Memory B cell (primary cell): ENCODE data around the gene WDTC1.
"Not testable (repeated sequence)": the region's sequence is repeated elsewhere in the genome, so short reads cannot be mapped to it uniquely, and the experiment has no call there.

Experiments used
- ATAC-seq: fragments of 150-1000 bp; cut with Tn5 transposase; 2 replicates; pipeline ENCODE4 v1.10.0; 2021; ENCODE audit warnings: low read depth, mild to moderate bottlenecking, moderate library complexity
- DNase-seq, 2 donors: peaks; one replicate each; pipeline ENCODE4 v3.0.0; 2022; ENCODE audit warnings: low spot score in 2 of 2
- H3K27ac Mint-ChIP-seq: one replicate; pipeline ENCODE4 v1.8.0; 2022; ENCODE audit warnings: mild to moderate bottlenecking, moderate library complexity, mixed read lengths
- H3K27me3 Mint-ChIP-seq: one replicate; pipeline ENCODE4 v1.8.0; 2022; ENCODE audit warnings: mixed read lengths
- H3K36me3 Mint-ChIP-seq: one replicate; pipeline ENCODE4 v1.8.0; 2022; ENCODE audit warnings: mild to moderate bottlenecking, mixed read lengths
- H3K4me1 Mint-ChIP-seq: one replicate; pipeline ENCODE4 v1.8.0; 2022; ENCODE audit warnings: mixed read lengths
- H3K4me3 Mint-ChIP-seq: one replicate; pipeline ENCODE4 v1.8.0; 2022; ENCODE audit warnings: mild to moderate bottlenecking, moderate library complexity, mixed read lengths
- H3K9me3 Mint-ChIP-seq: one replicate; pipeline ENCODE4 v1.8.0; 2022; ENCODE audit warnings: mixed read lengths

The WDTC1 gene

GRCh38 chr1:27225621-27226020 is 8.8 kb upstream of the WDTC1 start:
- ATAC-seq (no peak), DNase-seq (no peak)
- Mint-ChIP-seq H3K9me3 (no peaks in the 10 kb centered on the region), H3K27ac (no peak overlapping the region), H3K4me1 (no peaks in the 10 kb centered on the region), H3K27me3 (no peaks in the 10 kb centered on the region), H3K4me3 (no peak overlapping the region), H3K36me3 (no peaks in the 10 kb centered on the region)

- Mint-ChIP-seq H3K27me3 (no peaks in the 10 kb centered on the region), H3K27ac (no peak overlapping the region), H3K9me3 (no peaks in the 10 kb centered on the region), H3K36me3 (no peaks in the 10 kb centered on the region), H3K4me1 (no peaks in the 10 kb centered on the region), H3K4me3 (no peak overlapping the region)
- ATAC-seq (no peak), DNase-seq (no peak)
Observed at GRCh38 chr1:27227765-27228164, 6.7 kb upstream of the WDTC1 start.

DNA sequence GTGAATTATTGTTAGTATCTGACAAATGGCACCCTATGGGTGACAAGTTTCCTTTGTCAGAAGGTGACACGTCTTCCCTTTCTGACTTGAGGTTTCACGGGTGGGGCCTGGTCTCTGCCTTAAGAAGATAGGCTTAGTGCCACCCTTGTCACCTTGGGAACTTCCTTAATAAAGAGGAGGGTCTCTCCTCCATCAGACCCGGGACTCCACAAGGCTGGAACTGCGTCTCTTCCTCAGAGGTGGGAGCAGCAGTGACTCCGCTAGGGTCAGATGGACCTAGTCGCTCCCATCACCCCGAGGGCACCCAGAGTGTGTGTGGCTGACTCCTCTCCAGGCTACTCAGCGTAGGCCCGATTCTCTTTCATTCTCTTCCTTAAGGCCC is 774 bp upstream of the WDTC1 start:
- peak in 1 of 2 donors; percentile 14 for DNase-seq
- Mint-ChIP-seq H3K27me3 (no peaks in the 10 kb centered on the region), H3K9me3 (no peaks in the 10 kb centered on the region), H3K4me3 (peak overlapping the region; percentile 98), H3K4me1 (peaks cover 24% of the 10 kb centered on the region), H3K36me3 (no peaks in the 10 kb centered on the region), H3K27ac (peak overlapping the region; percentile 94)
- ATAC-seq: no peak

- Mint-ChIP-seq H3K27ac (peak overlapping the region; percentile 94), H3K4me3 (peak overlapping the region; percentile 99), H3K36me3 (no peaks in the 10 kb centered on the region), H3K27me3 (no peaks in the 10 kb centered on the region), H3K4me1 (peaks cover 24% of the 10 kb centered on the region), H3K9me3 (no peaks in the 10 kb centered on the region)
- DNase-seq: no peak
- no peak for ATAC-seq
Observed at GRCh38 chr1:27235827-27236226, 1.4 kb downstream of the WDTC1 start.

DNA sequence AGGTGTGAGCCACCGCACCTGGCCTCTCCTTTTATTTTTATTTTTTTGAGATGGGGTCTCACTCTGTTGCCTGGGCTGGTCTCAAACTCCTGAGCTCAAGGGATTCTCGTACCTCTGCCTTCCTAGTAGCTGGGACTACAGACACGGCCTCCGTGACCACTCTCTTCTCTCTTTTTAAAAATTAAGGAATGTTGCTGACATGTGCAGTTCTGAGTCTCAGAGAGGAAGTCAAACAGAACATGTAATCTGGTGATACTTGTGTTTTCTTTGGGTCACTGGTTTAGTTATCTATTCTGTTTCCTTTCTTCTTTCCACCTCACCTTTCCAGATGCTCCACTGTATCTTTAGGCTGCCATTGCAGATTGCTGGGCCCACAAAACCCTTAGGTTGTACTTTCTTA is 2.7 kb downstream of the WDTC1 start:
- no peak overlapping the region for H3K27ac Mint-ChIP-seq
- no peak overlapping the region for H3K4me3 Mint-ChIP-seq
- DNase-seq: no peak
- H3K27me3 Mint-ChIP-seq: no peaks in the 10 kb centered on the region
- ATAC-seq: no peak
- peaks cover 27% of the 10 kb centered on the region for H3K4me1 Mint-ChIP-seq
- no peaks in the 10 kb centered on the region for H3K36me3 Mint-ChIP-seq
- no peaks in the 10 kb centered on the region for H3K9me3 Mint-ChIP-seq

DNA sequence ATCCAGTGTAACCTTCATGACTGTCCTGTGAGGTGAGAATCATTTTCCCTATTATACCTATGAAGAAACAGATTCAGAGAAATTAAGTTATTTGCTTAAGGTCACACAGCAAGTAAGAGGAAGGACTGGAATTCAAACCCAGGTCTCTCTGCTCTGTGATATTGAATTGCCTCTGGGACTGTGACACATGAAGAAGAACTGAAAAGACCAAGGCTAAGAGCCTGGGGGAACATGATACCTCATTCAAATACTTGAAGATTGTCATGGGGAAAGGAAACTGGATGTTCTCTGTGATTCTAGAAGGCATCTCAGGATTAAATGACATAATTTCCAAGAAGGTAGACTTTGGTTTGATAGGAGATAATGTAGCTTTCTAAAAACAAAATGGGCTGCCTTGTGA is 3.6 kb downstream of the WDTC1 start:
- peaks cover 27% of the 10 kb centered on the region for H3K4me1 Mint-ChIP-seq
- no peaks in the 10 kb centered on the region for H3K27me3 Mint-ChIP-seq
- DNase-seq (no peak), ATAC-seq (no peak)
- no peaks in the 10 kb centered on the region for H3K36me3 Mint-ChIP-seq
- no peak overlapping the region for H3K4me3 Mint-ChIP-seq
- H3K27ac Mint-ChIP-seq: no peak overlapping the region
- H3K9me3 Mint-ChIP-seq: no peaks in the 10 kb centered on the region

- no peak overlapping the region for H3K4me3 Mint-ChIP-seq
- H3K9me3 Mint-ChIP-seq: no peaks in the 10 kb centered on the region
- H3K27me3 Mint-ChIP-seq: no peaks in the 10 kb centered on the region
- peaks cover 10% of the 10 kb centered on the region for H3K36me3 Mint-ChIP-seq
- H3K27ac Mint-ChIP-seq: no peak overlapping the region
- peaks cover 17% of the 10 kb centered on the region for H3K4me1 Mint-ChIP-seq
- no peak for ATAC-seq
- no peak for DNase-seq
Observed at GRCh38 chr1:27241677-27242076, 7.2 kb downstream of the WDTC1 start.

GRCh38 chr1:27243665-27244064 is 9.2 kb downstream of the WDTC1 start:
- DNase-seq, H3K9me3 Mint-ChIP-seq, H3K27me3 Mint-ChIP-seq, H3K27ac Mint-ChIP-seq, ATAC-seq, H3K4me3 Mint-ChIP-seq: not testable (repeated sequence)
- H3K4me1 Mint-ChIP-seq: peaks cover 11% of the 10 kb centered on the region
- peaks cover 13% of the 10 kb centered on the region for H3K36me3 Mint-ChIP-seq

DNA sequence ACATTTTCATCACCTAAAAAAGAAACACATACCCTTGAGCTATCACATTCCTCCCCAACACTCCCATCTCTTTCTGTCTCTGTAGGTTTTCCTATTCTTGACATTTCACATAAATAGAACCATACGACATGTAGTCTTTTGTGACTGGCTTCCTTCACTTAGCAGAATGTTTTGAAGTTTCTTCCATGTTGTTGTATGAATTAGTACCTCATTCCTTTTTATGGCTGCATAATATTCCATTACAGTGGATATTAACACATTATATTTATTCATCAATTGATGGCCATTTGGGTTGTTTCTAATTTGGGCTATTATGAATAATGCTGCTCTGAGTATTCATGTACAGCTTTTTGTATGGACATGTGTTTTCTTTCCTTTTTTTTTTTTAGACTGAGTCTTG is 11.8 kb downstream of the WDTC1 start:
- Mint-ChIP-seq H3K9me3 (no peaks in the 10 kb centered on the region), H3K27me3 (no peaks in the 10 kb centered on the region), H3K4me3 (no peak overlapping the region), H3K4me1 (peaks cover 17% of the 10 kb centered on the region), H3K36me3 (peaks cover 13% of the 10 kb centered on the region), H3K27ac (no peak overlapping the region)
- DNase-seq (no peak), ATAC-seq (no peak)

DNA sequence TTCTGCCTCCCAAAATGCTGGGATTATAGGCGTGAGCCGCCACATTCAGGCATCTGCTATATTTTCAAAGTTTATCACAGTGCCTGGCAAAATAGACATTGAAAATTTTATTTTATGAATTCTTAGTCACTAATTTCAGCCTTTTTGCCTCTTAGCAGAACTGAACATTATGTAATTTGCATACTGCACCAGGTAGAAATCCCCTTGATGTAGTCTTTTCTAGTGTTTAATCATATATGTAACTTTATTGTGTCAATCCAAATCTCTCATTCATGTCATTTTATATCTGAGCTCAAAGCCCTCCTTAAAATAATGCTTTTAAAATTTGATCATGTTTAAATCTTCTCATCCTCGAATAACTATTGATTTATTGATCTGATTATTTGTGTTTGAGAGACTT is 19.2 kb downstream of the WDTC1 start:
- no peak for DNase-seq
- H3K4me3 Mint-ChIP-seq: peak overlapping the region; percentile 77
- H3K36me3 Mint-ChIP-seq: peaks cover 3% of the 10 kb centered on the region
- H3K9me3 Mint-ChIP-seq: no peaks in the 10 kb centered on the region
- H3K27me3 Mint-ChIP-seq: no peaks in the 10 kb centered on the region
- H3K27ac Mint-ChIP-seq: peak overlapping the region; percentile 95
- H3K4me1 Mint-ChIP-seq: peaks cover 35% of the 10 kb centered on the region
- ATAC-seq: peak; percentile 68

DNA sequence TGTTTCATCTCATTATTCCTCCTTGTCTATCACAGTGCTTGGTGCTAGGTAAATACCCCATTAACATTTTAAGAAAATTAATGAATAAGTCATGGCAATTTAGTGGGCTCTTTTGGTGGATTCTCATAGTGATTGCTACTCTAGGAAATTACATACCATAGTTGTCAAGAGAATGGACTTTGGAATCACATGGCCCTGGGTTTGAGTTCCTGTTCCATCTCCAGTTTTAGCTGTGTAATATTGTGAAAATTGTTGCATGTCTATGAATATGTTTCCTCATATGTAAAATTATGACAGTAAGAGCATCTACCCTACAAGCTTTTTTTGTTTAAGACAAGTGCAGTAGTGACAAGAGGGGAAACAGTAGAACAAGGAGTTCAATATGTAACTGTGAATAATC is 20.7 kb downstream of the WDTC1 start:
- ATAC-seq: no peak
- Mint-ChIP-seq H3K9me3 (no peaks in the 10 kb centered on the region), H3K36me3 (peaks cover 3% of the 10 kb centered on the region), H3K4me3 (peak overlapping the region; percentile 65), H3K4me1 (peaks cover 30% of the 10 kb centered on the region), H3K27me3 (no peaks in the 10 kb centered on the region), H3K27ac (peak overlapping the region; percentile 33)
- DNase-seq: no peak

DNA sequence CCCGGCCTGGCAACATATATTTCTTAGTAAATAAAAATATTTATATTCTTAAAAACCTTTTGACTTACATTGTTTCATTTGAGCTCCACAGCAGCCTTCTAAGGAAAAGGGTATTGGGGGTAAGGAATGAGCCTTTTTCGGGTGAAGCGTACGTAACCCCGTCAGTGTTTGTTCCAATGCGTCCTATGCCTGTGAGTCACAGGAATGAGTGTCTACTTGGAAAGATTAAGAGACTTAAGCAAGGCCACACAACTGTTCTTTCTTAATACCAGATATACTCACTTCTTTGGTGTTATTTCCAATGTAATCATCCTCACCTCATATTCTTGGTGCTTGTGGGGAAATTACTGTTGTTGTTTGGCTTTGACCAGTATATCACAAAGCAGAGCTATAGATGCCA is 22.7 kb downstream of the WDTC1 start:
- peaks cover 23% of the 10 kb centered on the region for H3K4me1 Mint-ChIP-seq
- H3K27ac Mint-ChIP-seq: no peak overlapping the region
- ATAC-seq: no peak
- no peak overlapping the region for H3K4me3 Mint-ChIP-seq
- peaks cover 9% of the 10 kb centered on the region for H3K36me3 Mint-ChIP-seq
- H3K9me3 Mint-ChIP-seq: no peaks in the 10 kb centered on the region
- no peak for DNase-seq
- H3K27me3 Mint-ChIP-seq: no peaks in the 10 kb centered on the region

DNA sequence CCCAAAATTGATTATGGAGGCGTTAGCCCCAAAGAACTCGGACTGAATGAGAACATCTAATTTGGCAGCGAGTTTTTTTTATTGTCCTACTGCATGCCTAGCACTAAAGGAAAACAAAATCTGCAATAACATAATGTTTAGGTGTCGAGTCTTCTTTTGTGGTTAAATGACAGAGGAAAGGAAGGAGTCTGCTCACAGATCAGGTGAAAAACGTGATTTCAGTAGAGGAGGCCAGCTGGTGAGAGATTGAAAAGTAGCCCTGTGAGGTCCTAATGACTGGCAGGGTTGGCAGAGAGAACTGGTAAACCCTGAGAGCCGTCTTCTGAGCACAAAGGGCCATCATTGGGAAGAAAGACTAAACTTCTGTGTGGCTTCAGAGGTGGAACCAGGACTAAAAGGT is 24.2 kb downstream of the WDTC1 start:
- Mint-ChIP-seq H3K4me1 (peaks cover 17% of the 10 kb centered on the region), H3K27me3 (no peaks in the 10 kb centered on the region), H3K27ac (no peak overlapping the region), H3K4me3 (no peak overlapping the region), H3K36me3 (peaks cover 9% of the 10 kb centered on the region), H3K9me3 (no peaks in the 10 kb centered on the region)
- ATAC-seq: no peak
- DNase-seq: no peak

GRCh38 chr1:27267153-27267552 is 32.7 kb downstream of the WDTC1 start:
- no peak for DNase-seq
- no peaks in the 10 kb centered on the region for H3K9me3 Mint-ChIP-seq
- no peak for ATAC-seq
- H3K27ac Mint-ChIP-seq: no peak overlapping the region
- H3K27me3 Mint-ChIP-seq: no peaks in the 10 kb centered on the region
- H3K4me3 Mint-ChIP-seq: no peak overlapping the region
- peaks cover 11% of the 10 kb centered on the region for H3K36me3 Mint-ChIP-seq
- peaks cover 3% of the 10 kb centered on the region for H3K4me1 Mint-ChIP-seq

DNA sequence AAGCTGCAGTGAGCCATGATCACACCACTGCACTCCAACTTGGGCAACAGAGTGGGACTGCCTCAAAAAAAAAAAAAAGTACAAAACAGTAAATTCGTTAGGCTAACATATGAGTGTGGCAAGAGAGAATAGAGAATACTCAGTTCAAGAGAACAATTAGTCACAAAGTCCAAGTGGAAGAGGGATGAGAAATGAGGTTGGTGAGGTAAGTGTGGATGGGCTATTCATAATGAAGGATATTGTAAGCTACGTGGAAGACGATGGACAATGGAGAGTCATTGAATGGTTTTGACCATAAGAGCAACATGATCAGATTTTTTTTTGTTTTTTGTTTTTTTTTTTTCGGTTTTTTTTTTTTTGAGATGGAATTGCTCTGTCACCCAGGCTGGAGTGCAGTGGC is 34.8 kb downstream of the WDTC1 start:
- ATAC-seq: no peak
- Mint-ChIP-seq H3K9me3 (no peaks in the 10 kb centered on the region), H3K36me3 (peaks cover 20% of the 10 kb centered on the region), H3K27me3 (no peaks in the 10 kb centered on the region), H3K4me3 (no peak overlapping the region), H3K27ac (no peak overlapping the region), H3K4me1 (peaks cover 3% of the 10 kb centered on the region)
- no peak for DNase-seq

- H3K9me3 Mint-ChIP-seq: peaks cover 3% of the 10 kb centered on the region
- H3K4me1 Mint-ChIP-seq: peaks cover 7% of the 10 kb centered on the region
- H3K27me3 Mint-ChIP-seq: no peaks in the 10 kb centered on the region
- H3K27ac Mint-ChIP-seq: no peak overlapping the region
- no peak overlapping the region for H3K4me3 Mint-ChIP-seq
- peaks cover 29% of the 10 kb centered on the region for H3K36me3 Mint-ChIP-seq
- DNase-seq (no peak), ATAC-seq (no peak)
Observed at GRCh38 chr1:27274204-27274603, 39.8 kb downstream of the WDTC1 start.
